H1 (cell line): Measurements from ENCODE around the gene SMG1. TPM values are rescaled to one million over a fixed set of nuclear protein-coding genes. Genes with fewer than 3 reads are reported as not detected.

Experiments used
- BRCA1 ChIP-seq: IDR thresholded peaks from 2 replicates; pipeline ENCODE4 v1.6.1; 2012; ENCODE audit warnings: low read depth, low read length, improper control_type of control experiment
- CHD7 ChIP-seq: fragments of 300-600 bp; sonication (generic); IDR thresholded peaks from 2 replicates; pipeline ENCODE4 v1.7.1; 2012; ENCODE audit warnings: low read length, moderate library complexity, mild to moderate bottlenecking, inconsistent platforms; ENCODE audit not compliant: insufficient replicate concordance
- polyA plus RNA-seq, 7 experiments: library from polyadenylated mRNA; depleted of rRNA in 3 of 7; stranded (reverse) in 5 of 7; unstranded in 2 of 7; fragments of >200 nt in 5 of 7; fragments of 200-250 nt in 2 of 7; gene quantifications; 1 replicate in 5 of 7; 2 replicates in 1 of 7; 4 replicates in 1 of 7; pipeline versions ENCODE4 v1.2.1 to v1.2.3, GENCODE V29; 2011 to 2013; ENCODE audit warnings: missing spikeins in 2 of 7, mixed read lengths in 2 of 7
- total RNA-seq: library from RNA; stranded (reverse); fragmentation: NEBNext Ultra II Directional; extraction: Animal tissue kit (Norgen Biotek cat#: 25700); gene quantifications from 2 replicates; pipeline ENCODE4 v1.2.1, GENCODE V29; 2021
- TF ChIP-seq, protein P1 (sequence below): IDR thresholded peaks from 2 replicates; pipeline ENCODE4 v1.6.1; 2012; ENCODE audit warnings: low read length, inconsistent platforms

SMG1 gene
- total and polyA plus RNA-seq, 2 of the 8 experiments (the other 6 are each of a cell fraction or from before 2014, with no cell fraction given): 14.9 to 90.6 TPM

DNA sequence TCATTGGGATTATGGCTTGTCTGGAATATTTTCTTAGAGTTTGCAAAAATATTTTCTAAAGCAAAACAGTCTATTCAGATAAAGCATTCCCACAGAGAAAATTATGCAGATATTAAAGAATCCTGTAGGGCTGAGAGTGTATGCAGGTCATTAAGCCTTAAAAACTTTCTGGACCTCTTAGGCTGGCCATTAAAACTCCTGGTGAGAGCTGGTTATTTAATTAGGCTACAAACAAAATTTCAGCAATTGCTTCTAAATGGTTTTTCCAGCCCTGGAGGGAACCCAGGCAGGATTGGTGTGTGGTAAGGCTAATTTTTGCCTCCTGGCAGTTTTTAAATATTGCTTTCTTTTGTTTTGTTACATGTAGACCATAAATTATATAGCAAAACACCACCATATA lies 27.3 kb upstream of the SMG1 start (continued):
- TF ChIP-seq CHD7 (no peak), BRCA1 (no peak)
- TF ChIP-seq, protein P1, sequence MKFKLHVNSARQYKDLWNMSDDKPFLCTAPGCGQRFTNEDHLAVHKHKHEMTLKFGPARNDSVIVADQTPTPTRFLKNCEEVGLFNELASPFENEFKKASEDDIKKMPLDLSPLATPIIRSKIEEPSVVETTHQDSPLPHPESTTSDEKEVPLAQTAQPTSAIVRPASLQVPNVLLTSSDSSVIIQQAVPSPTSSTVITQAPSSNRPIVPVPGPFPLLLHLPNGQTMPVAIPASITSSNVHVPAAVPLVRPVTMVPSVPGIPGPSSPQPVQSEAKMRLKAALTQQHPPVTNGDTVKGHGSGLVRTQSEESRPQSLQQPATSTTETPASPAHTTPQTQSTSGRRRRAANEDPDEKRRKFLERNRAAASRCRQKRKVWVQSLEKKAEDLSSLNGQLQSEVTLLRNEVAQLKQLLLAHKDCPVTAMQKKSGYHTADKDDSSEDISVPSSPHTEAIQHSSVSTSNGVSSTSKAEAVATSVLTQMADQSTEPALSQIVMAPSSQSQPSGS: no peak
